Measurements from ENCODE around the gene SLC19A2.
A peak's percentile ranks its signal among the peaks of the same experiment; 100 is the strongest.

SLC19A2 gene

DNA sequence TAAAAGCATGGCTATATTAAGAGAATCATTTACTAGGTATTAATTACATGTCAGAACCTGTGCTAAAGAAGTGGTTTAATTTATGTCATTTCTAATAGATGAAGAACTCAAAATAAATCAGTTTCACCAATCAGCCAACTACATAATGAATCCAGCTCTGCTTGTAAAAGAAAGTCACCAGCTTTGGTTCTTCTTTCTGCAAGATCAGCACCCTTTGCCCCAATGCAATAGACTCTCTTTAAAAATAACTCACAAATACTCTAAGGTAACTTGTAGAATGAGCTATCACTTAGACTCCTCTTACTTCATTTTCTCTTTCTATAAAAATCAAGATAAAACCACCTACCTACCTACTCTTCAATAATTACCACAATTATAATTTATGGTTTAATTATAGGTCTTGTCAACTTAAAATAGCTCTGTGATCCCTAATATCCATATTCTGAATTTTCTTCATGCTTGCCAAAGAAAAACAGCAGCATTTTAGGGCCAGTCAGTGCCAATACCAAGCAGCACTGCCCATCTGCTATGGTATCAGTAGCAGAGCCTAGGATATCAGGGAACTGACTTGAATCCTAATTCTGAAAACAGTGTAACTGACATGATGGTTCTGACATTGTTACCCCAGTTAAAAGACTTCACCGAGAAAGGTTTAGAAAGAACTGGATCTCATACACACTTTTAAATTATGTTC is 11.3 kb downstream of the SLC19A2 start:
- DNase-seq: no peak

DNA sequence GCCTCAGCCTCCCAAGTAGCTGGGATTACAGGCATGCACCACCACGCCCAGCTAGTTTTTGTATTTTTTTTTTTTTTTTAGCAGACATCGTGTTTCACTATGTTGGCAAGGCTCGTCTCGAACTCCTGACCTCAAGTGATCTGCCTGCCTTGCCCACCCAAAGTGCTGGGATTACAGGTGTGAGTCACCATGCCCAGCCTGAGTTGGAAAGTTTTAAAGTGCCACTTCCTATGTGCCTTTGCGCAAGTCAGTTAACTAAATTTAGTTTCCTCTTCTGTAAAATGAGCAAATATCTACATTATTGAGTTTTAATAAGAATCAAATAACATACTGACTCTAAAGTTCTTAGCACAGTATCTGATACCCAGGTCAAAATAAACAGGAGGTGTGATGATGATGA is 12.4 kb downstream of the SLC19A2 start:
- DNase-seq: no peak

DNA sequence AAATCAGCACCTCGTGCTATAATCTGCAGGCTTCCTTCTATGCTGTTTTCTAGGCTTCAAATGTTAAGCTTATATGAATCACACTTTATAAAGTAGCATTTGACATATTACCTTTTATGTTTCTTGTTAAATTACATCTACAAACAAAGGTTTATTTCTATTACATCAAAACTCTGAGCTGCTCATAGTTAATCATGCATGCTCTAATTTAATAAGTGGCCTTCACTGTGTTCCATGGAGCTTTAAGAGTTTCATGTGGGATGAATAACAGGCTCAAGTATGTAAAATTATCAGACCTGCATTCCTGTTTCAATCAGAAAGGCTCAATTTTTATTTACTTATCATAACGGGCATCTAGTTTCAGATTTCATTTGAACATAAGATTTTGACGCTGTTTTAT is 13.0 kb downstream of the SLC19A2 start:
- DNase-seq: no peak

DNA sequence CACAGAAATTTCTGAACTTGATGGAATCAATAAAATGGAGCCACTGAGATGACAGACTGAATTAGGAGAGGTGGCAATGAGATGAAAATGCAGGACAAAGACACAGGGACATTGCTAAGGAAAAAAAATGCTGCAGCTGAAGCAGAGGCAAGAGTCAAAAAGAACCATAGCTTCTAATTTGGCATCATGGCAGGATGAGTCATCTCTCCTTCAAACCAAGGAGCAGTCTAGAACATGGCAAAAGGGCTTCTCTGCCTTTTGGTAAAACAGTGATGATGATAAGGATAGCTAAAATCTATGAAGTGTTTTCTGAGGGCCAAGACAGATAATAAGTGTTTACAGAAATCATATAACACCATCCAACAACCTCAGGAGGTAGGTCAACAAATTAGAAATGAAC is 16.8 kb downstream of the SLC19A2 start:
- no peak for DNase-seq

GRCh38 chr1:169466259-169467230 is 19.2 kb downstream of the SLC19A2 start:
- no peak for DNase-seq

GRCh38 chr1:169465281-169465680 is 20.5 kb downstream of the SLC19A2 start:
- no peak for DNase-seq

- no peak for DNase-seq
These were observed 23.4 kb downstream of the SLC19A2 start for GRCh38 chr1:169462385-169462784.

DNA sequence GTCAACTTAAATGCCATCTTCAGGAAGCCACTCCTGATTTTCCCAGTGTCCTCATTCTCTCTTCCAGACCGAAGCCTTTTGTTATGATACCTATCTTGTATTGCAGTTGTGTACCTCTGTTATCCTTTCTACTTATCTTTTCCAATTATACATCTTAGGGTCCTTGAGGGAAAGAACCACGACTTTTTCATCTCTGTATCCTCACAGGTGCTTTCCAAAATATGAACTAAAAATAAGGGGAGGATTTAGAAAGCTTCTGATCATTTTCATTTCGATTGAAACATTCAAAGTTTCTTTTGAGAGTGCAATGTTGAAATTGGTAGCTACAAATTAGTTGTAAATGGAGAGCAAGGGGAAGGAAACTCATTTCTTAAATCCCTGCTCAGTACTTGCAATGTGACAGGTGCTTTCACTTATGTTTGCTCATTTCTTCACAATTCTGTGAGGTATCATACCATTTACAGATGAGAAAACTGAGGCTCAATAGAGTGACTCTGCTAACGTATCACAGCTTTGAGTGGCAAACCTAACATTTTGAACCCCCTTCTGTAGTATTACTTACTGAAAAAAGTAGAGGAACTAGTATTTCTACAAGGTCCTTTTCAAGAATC is 24.2 kb downstream of the SLC19A2 start:
- no peak for DNase-seq

- no peak for DNase-seq
These were observed 25.4 kb downstream of the SLC19A2 start for GRCh38 chr1:169460191-169460833.

DNA sequence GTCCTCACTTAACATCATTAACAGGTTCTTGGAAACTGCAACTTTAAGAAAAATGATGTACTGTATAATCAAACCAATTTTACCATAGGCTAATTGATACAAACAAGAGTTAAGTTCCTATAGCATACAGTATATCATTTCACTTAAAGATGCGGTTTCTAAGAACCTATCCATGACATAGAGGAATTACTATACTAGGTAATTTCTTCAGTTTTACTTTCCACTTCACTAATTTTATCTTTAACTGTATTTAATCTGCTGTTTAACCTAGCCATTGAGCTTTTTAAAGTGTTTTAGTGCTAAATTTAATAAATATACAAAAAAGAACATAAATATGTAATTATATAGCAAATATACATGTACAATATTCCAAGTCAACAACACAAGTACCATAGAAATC is 28.3 kb downstream of the SLC19A2 start:
- no peak for DNase-seq

- DNase-seq: no peak
These were observed 29.7 kb downstream of the SLC19A2 start for GRCh38 chr1:169456029-169456428.

GRCh38 chr1:169452921-169453320 is 32.8 kb downstream of the SLC19A2 start:
- no peak for DNase-seq

- DNase-seq: no peak
These were observed 34.4 kb downstream of the SLC19A2 start for GRCh38 chr1:169451218-169451824.

- no peak for DNase-seq
These were observed 41.8 kb downstream of the SLC19A2 start for GRCh38 chr1:169443923-169444322.

DNA sequence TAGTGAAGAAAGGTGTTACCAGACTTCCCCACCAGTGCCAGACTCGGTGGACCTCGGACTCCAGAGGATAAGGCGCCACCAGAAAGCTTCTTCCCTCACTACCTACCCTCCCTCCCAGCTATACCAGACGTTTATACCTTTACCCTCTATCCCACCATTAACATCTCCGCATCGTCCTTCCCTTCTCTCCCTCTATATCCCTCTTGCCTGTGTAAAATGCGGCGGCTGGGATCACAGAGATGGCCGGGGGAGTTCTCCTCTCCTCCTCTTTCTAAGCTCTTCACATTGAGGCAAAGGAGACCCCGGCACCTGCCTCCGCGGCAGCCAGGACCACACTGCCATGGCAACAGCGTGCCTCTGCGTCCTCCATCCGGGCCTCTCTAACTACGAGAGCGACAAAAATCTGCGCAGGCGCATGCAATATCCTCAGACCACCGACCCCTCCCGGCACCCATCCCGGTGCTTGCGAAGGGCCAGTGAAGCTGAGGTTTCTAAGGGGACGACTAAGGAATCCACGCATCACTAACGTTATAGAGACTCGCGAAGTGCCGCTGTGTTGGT is 58.6 kb downstream of the SLC19A2 start, which contains the start of gene CCDC181:
Gene CCDC181 (minus strand): TSS at position 394 of the 561 bp plus-strand sequence. CDS start 2,547 bp downstream, outside the sequence.
- peak; percentile 65 to 67 for DNase-seq

DNA sequence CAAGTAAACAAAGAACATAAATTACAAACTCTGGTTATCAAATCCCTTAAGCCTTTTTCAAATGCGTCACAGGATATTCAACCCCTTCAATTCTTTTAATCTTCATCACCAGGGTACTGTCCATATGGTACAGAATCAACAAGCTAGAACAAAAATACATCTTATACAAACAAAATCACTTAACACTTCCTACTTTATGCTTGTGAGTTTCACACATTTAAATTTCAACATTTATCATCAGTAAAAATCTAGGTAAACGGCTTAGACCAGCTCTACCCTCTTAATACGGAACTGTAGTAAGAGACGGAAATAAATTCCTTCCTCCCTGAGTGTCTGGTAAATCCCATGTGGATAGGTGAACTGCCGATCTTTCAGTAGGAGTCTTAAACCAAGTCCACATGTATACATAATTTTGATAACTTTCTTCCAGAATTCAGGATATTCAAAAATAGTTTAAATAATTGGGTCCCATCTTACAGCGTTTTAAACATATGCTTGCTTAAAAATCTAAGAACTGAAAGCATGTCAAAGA is 59.5 kb downstream of the SLC19A2 start:
- no peak for DNase-seq

DNA sequence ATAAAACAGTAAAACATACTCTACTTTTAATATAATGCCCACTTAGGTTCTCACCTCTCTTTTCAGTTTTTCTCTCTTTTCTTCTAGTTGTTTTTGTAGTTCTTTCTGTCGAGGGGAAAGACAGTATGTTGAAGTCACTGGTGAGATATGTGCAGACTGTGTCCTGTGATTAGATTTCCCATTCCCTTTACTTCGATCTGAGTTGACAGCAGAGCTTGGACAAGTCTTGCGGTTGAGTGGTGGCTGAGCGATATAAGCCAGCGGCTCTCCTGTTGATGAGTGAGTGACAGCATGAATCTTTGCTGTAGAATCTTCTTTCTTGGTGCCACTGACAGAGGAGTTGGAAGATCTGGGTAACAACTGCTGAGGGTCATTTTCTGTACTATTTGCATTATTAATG is 64.4 kb downstream of the SLC19A2 start:
- DNase-seq: no peak

- no peak for DNase-seq
These were observed 70.8 kb downstream of the SLC19A2 start for GRCh38 chr1:169414952-169415351.

Data from stimulated activated CD4-positive, alpha-beta T cell treated with anti-CD3 and anti-CD28 coated beads, Interleukin-2, amount 100 ng/mL, for 24 hours (primary cell).